ENCODE measurements around the gene RNF212.

Gene RNF212

GRCh38 chr4:1090465-1091440, 22.6 kb downstream of the RNF212 start:
- no peak for DNase-seq (ENCODE audit: low spot score)

- DNase-seq (ENCODE audit: low spot score): no peak
Measured at GRCh38 chr4:1090036-1090435, 23.3 kb downstream of the RNF212 start.

DNA sequence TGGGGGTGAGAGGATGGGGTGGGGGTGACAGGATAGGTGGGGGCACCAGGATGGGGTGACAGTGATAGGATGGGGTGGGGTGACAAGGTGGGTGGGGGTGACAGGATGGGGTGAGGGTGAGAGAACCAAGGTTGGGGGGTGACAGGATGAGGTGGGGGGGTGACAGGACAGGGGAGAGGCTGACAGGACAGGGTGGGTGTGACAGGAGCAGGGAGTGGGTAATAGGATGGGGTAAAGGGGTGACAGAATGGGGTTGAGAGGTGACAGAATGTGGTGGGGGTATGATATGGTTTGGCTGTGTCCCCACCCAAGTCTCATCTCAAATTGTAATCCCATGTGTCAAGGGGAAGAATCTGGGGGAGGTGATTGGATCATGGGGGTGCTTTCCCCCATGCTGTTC, 26.0 kb downstream of the RNF212 start:
- DNase-seq (ENCODE audit: low spot score): no peak

GRCh38 chr4:1086011-1086410, 27.4 kb downstream of the RNF212 start:
- no peak for DNase-seq (ENCODE audit: low spot score)

- DNase-seq (ENCODE audit: low spot score): no peak
Measured at GRCh38 chr4:1085404-1085799, 28.0 kb downstream of the RNF212 start.

DNA sequence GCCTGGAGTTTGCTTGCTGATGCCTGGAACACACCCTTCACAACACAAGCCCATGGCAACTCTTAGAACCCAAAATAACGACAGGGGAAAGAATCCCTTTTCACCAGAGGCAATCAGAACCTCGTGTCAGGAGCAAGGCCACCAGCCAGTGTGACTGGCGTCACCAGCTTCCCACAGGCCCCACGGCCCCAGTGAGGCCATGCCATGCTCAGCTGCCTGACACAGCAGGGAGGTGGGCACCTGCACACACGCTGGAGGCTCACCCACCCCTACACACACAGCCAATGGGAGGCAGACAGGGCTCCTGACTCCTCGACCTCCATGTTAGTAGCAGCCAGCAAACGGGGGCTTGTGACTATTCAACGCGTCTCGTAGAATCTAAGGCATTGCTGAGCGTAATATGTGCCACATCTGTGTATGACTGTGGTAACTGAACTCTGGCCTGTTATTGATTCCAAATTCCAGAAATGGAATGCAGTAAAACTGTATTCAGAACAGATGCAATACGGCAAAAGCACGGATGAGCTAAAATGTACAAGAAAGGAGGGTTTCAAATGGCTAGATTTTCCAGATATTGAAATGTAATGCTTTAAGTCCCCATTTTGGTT, 28.5 kb downstream of the RNF212 start:
- DNase-seq (ENCODE audit: low spot score): no peak

DNA sequence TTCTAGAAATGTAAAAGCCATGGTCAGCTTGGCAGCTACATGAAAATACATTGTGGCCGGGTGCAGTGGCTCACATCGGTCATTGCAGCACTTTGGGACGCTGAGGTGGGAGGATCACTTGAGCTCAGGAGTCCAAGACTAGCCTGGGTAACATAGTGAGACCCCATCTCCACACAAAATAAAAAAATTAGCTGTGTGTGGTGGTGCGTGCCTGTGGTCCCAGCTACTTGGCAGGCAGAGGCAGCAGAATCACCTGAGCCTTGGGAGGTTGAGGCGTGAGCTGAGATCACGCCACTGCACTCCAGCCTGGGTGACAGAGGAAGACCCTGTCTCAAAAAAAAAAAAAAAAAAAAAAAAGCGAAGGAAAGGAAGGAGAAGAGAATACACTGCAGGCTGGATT, 29.0 kb downstream of the RNF212 start:
- no peak for DNase-seq (ENCODE audit: low spot score)

GRCh38 chr4:1082215-1083182, 30.9 kb downstream of the RNF212 start:
- peak; percentile 8 for DNase-seq (ENCODE audit: low spot score)

- no peak for DNase-seq (ENCODE audit: low spot score)
Measured at GRCh38 chr4:1081689-1082040, 31.7 kb downstream of the RNF212 start.

GRCh38 chr4:1080961-1081688, 32.2 kb downstream of the RNF212 start:
- DNase-seq (ENCODE audit: low spot score): no peak

DNA sequence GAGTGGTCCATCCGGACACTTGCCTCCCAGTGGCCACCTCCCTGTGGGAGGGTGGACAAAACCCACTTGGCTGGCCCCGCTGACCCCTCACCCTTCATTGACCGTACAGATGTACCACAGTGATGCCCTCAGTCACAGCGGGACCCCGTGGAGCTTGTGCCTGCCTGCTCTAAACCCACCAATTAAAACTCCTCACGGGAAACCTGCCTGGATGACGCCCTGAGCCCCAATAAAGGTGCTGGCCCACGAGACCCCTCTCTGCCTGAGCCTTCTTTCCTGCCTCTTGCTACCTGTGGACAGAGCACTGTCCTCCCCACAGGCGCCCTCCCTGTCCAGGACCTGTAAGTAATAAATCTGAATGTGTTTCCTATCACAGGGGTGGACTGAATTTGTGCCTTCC, 32.9 kb downstream of the RNF212 start:
- DNase-seq (ENCODE audit: low spot score): no peak

- DNase-seq (ENCODE audit: low spot score): no peak
Measured at GRCh38 chr4:1079711-1080265, 33.6 kb downstream of the RNF212 start.

- DNase-seq (ENCODE audit: low spot score): no peak
Measured at GRCh38 chr4:1078490-1078889, 34.9 kb downstream of the RNF212 start.

DNA sequence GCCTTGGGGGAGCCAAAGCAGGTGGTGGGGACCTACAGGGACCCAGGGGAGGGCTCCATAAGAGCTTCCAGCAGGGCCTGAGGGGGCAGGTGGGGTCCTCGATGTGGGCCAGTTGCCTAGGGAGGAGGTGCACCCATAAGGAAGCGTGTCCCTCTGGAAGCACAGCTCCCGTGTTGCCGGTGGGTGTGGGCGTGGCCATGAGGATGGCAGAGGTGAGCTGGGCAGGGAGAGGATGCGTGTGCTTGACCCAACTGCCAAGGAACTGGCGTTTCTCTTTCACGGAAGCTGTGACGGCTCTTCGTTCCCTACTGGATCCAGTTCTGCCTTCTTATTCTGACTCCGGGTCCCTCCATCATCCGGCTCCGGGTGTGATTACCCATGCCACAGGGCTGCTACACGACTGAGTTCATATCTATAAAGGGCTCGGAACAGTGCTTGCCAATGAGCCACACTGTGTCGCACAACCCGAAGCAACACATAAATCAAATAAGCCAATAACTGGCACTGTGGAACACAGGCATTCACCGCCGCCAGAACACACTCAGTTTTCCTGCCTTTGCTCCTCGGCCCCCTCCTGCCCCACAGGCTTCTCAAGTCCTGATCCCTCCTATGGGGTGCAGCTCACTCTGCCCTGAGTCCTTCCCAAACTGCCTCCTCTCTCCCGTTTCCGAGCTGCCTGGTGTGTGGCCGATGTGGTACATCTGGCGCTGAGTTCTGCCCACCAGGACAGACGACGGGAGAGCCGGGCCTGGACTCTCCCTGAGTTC, 35.5 kb downstream of the RNF212 start:
- DNase-seq (ENCODE audit: low spot score): no peak

DNA sequence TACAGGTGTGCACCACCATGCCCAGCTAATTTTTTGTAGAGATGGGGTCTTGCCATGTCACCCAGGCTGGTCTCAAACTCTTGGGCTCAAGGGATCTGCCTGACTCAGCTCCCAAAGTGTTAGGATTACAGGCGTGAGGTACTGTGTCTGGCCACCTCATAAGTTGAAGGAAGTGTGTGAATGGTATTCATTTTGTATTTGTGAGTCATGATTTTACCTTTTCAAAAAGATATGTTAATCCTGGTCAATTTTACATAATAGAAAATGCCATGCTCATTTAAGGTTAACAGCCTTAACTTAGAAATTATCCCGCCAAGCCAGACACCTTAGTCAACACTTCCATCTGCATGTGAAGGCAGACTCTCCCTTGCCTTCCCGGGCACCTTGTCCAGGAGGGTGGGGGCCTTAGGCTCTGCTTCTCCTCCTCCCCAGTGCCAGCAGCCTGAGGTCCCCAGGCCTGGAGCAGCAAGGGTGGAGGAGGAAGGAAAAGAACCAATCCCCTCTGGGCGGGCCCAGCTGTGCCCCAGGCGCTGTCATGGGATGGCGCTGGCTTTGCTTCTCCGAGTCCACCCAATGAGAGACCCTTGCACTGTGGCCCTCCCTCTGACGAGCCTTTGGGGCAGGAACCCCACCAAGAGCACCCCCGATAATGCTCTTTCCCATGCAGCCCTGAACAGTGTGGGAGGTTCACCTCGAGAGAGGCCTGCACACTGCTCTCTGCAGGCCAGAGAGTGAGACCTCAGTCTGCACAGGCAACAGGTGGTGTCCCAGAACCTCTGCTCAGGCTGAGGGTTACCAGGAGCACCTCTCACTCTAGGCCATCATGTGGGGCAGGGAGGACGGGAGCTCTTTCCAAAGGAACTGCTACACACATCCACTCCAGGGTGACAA, 37.3 kb downstream of the RNF212 start:
- DNase-seq (ENCODE audit: low spot score): no peak

GRCh38 chr4:1075225-1075624, 38.1 kb downstream of the RNF212 start:
- no peak for DNase-seq (ENCODE audit: low spot score)

DNA sequence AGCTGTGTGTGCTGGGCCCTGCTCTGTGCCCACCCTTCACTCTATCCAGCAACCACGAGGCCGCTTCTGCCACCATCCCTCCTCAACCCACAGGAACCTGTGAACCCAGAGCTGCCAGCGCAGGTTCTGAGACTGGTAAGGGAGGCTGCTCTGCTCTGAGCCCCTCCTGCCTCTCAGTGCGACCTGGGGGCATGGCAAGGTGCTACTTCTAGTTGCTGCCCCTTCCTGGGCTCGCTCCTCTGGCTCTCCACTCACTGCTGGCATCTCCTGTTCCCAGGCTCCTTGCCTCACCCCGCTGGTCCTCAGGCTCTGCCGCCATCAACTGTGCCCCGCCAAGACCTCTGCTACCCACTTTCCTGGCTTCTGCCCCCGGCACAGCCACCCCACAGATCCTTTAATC, 39.3 kb downstream of the RNF212 start:
- DNase-seq (ENCODE audit: low spot score): no peak

DNA sequence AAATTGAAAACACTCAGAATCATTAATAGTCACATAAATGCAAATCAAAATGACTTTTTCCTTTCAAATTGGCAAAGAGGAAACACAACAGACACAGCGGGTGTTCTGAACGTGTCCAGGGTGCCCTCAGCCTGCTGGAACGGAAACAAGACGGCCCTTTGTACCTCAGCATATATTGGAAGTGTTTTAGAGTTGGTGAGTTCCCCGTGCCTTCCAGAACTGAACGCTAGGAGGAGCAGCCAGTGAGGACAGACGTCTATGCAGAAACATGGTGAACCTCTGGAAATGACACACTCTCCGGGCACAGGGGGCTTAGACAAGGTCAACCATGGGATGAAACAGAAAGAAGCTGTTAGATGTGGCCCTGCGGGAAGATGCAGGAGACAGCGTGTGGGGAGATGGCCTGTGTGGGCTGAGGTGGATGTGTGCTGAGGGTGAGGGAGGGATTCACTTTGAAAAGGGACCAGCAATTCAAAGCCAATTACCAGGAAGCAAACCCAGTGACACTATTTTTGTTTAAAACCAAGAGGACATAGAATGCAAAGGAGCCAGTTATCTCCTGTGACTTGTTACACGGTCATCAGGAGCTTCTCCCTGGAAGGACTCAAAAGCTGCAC, 40.4 kb downstream of the RNF212 start:
- peak; percentile 71 for DNase-seq (ENCODE audit: low spot score)

DNA sequence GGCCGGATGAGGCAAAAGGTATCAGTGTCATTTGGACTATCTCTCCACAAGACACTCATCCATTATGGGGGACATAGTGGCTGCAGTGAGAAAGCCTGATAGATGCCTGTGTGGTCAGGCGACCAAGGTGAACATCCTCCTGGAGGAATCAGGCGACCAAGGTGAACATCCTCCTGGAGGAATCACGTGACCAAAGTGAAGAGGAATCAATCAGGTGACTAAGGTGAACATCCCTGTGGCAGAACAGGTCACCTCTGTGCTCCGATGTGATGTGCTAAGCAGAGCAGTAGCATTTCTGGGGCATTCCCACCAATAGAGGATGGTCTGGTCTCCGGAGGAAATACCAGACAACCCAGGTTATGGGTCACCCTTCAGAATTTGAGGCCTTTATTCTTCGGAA, 44.0 kb downstream of the RNF212 start:
- DNase-seq (ENCODE audit: low spot score): no peak

Data from germinal center (tissue), 1 donor.